ENCODE data around the gene EDRF1.
"Not testable (repeated sequence)": the region's sequence is repeated elsewhere in the genome, so short reads cannot be mapped to it uniquely, and the experiment has no call there.

The EDRF1 gene

GRCh38 chr10:125707541-125708468, 11.7 kb upstream of the EDRF1 start:
- DNase-seq (ENCODE audit: low read depth, low spot score): no peak

DNA sequence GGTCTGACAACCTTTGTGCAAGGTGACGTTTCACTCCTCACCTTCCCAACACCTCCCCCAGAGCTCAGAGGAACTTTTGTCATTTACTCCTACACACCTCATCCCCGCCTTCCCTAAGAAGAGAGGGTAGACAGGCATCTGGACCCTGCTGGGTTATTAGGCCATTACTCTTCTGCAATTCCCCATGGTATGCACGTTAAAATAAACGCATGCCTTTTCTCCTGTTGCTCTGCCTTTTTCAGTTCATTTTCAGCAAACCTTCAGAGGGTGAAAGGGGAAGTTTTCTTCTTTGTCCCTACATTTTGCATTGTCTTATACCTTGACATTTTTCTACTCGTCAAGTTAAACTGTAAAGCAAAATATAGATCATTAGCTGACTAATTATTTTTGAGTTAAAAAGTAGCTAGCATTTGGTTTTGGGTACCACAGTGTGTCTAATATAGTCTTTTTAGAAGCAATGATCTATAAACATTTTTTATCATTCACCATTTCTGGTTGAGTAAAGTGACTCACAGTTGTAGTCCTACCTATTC, 10.5 kb upstream of the EDRF1 start:
- DNase-seq (ENCODE audit: low read depth, low spot score): no peak

DNA sequence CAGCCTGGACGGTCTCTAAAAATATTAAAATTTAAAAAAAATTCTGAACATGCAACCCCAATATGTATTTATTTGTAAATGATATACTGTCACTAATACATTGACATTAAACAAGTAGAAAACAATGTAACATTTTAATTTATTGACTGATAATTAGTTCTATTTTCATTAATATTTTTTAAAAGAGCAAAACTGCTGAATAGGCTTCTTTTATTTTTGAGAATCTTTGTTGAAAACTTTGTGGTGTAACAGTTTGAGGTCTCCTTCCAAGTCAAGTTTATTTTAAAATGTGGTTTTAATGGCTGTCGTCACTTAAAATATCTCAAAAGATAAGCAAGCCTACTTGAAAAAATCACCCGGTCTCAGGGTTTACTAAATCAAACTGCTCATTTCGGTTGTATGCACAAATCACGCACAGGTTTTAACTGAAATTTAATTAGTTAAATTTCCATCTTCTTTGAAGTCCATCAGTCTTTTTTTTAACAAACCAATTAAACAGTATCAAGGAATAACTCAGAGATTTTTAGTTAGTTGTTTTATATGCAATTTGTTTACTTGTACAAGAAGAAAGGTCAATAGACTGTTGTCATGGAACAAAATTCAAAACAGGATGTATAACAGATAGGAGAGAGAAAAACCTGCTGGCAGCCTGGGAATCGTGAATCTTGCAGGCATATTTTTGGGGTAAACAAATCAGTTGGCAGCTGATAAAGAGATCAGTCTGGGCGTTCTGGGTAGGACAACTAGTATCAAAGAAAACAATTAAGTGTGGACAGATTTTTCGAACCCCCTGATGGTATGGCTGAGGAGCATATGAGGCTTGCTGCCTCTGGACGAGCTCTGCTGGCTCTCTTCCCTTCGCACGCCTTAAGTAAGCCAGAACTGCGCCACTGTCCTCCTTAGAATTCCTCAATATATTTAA, 9.7 kb upstream of the EDRF1 start:
- DNase-seq (ENCODE audit: low read depth, low spot score): no peak

GRCh38 chr10:125711110-125711750, 8.3 kb upstream of the EDRF1 start:
- no peak for DNase-seq (ENCODE audit: low read depth, low spot score)

DNA sequence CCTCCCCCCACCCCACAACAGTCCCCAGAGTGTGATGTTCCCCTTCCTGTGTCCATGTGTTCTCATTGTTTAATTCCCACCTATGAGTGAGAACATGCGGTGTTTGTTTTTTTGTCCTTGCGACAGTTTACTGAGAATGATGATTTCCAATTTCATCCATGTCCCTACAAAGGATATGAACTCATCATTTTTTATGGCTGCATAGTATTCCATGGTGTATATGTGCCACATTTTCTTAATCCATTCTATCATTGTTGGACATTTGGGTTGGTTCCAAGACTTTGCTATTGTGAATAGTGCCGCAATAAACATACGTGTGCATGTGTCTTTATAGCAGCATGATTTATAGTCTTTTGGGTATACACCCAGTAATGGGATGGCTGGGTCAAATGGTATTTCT, 4.8 kb upstream of the EDRF1 start:
- DNase-seq (ENCODE audit: low read depth, low spot score): not testable (repeated sequence)

DNA sequence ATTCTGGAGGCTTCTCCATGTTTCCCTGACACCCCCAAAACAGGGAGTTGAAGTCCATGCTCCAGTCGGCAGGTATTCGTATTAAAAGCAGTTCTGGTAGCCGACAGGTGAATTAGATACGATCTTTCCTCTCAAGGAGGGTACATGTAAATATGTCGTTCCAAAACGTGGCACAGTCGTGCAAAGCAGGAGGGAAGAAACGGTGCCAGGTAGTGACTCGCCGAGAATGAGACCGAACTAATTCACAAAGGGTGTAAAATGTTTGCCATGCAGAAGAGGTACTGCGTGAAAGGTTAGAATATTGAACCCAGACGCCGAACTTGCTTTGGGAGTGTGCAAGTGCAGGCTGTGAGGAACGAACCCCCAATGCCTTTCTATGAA, 483 bp downstream of the EDRF1 start:
- DNase-seq (ENCODE audit: low read depth, low spot score): no peak

DNA sequence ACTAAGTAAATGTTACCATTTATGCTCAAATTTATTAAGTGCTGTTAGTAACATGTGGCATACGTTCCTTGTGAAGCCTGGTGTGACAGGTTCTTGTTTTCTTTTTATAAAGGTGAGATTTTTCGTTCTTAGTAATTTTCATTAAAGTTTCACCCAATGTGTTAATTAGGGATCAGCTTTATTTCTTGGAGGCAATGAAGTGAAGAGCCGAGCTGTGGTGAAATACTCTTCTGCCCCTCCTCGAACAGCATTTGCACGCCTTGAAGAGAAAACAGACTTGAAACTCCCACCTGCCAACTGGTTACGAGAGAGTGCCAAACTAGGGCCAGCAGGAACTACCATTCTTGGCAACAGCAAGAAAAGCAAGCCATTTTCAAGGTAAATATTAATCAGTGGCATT, 1.5 kb downstream of the EDRF1 start:
- DNase-seq (ENCODE audit: low read depth, low spot score): no peak

DNA sequence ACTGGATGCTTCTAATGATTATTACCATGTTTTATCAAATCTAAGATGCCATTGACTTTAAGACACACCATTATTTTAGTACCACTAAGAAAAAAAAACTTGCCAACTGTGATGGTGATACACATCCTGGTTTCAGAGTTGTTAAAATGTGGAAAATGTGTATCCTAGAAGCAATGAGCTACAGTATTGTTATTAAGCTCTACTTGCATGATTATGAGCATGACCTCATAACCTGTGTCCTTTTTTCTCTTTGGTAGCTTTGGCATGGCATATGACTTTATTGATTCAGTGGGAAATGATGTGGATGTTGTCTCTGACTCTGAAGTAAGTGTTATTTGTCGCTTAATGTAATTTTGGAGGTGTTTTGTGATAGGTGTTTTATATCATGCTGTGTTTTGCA, 3.3 kb downstream of the EDRF1 start:
- DNase-seq (ENCODE audit: low read depth, low spot score): no peak

GRCh38 chr10:125726914-125727313, 7.4 kb downstream of the EDRF1 start:
- no peak for DNase-seq (ENCODE audit: low read depth, low spot score)

- no peak for DNase-seq (ENCODE audit: low read depth, low spot score)
These were observed 7.9 kb downstream of the EDRF1 start for GRCh38 chr10:125727436-125727835.

DNA sequence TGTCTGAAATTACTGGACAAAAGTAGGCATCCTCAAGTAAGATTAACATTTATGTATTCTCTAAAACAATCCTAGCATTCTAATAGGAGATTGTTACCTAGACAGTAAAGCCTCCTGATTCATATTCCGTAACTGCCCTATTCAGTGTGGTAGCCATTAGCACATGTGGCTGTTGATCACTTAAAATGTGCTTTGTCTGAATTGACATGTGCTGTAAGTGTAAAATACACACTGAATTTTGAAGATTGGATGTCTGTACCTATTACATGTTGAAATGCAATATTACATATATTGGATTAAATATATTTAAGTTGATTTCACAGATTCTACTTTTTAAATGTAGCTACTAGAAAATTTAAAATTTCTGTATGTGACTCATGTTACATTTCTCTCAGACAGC, 14.6 kb downstream of the EDRF1 start:
- no peak for DNase-seq (ENCODE audit: low read depth, low spot score)

DNA sequence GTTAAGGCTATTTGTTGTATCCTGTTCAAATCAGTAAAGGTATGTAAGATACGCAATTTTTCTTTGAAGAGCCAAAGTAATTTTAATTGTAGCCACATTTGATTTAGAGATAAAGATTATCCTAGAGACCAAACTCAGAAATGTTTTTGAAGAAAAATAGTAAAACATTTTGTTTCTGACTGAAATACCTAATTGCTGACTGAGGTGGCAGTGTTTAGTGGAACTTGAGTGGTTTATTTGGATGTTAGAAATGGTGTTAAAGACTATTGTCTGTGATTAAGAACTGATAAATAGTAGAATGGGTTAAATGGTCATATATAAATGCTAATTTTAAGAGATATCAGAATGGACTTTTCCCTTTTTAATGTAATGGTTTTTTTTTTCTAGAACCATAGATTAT, 15.3 kb downstream of the EDRF1 start:
- DNase-seq (ENCODE audit: low read depth, low spot score): no peak

GRCh38 chr10:125738206-125738605, 18.7 kb downstream of the EDRF1 start:
- DNase-seq (ENCODE audit: low read depth, low spot score): no peak

DNA sequence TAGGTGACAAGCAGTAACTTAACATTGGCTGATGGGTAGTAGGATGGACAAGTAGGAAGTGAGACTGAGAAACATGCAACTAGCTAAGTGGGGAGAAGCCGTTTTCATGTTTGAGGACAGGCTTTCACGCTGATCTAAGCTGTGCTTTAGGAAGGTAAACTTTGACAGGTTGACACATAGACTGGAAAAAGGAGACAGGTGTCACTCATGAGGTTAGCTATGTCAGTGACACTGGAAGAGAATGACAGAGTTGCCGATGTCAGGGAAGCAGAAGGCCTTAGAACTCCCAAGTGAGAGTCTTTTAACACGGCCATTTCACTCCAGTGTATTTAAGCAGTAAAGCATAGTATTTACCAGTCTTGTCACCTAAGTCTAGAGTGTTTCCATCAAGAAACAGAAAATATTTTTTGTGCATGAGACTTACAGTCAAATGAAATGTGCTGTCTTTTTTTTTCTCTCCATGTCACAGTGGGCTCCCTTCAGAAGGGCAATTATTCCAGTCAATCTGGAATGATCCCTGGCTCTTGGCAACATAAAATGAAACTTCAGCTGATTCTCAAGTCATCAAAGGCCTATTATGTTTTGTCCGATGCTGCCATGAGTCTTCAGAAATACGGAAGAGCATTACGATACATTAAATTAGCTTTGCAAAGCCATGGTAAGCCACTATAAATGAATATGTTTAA, 20.6 kb downstream of the EDRF1 start:
- no peak for DNase-seq (ENCODE audit: low read depth, low spot score)

- no peak for DNase-seq (ENCODE audit: low read depth, low spot score)
These were observed 23.0 kb downstream of the EDRF1 start for GRCh38 chr10:125742465-125742864.

DNA sequence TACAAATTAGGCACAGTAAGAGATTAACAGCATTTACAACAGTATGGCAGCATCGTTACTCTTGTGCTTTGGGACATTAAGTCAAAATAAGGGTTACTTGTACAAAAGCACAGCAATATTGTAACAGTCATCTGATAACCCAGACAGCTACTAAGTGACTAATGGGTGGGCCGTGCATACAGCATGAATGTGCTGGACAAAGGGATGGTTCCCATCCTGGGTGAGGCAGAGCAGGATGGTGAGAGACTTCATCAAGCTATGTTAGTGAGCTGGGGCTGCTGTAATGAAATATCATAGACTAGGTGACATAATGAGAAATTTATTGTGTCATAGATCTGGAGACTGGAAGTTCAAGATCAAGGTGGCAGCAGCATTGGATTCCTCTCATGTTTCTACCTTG, 25.4 kb downstream of the EDRF1 start:
- no peak for DNase-seq (ENCODE audit: low read depth, low spot score)

DNA sequence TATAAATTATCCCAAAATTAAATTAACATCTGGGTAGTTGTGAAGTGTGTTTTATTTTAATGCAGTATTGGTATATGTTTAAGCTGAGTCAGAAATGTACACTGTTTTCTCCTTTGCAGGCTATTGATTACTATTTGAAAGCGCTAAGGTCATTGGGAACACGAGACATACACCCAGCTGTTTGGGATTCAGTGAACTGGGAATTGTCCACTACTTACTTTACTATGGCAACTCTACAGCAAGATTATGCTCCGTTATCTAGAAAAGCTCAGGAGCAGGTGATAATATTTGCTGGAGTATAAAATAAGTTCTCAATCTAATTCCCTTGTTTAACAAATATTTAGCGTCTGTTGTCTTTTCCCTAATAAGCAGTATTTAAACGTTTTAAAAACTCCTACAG, 27.9 kb downstream of the EDRF1 start:
- no peak for DNase-seq (ENCODE audit: low read depth, low spot score)

DNA sequence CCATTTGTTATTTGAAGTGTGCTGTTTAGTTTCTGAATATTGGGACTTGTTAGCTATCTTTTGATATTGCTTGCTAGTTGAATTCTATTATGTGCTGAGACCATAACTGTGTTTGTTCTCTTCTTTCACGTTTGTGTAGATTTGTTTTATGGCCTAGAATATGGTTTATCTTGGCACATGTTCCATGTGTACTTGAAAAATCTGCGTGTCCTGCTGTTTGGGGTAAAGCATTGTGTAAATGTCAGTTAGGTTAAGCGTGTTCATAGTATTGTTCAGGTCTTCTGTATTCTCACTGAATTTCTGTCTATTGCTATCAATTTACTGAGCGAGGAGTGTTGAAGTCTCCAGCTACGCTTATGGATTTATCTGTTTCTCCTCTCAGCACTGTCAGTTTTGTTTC, 36.7 kb downstream of the EDRF1 start:
- no peak for DNase-seq (ENCODE audit: low read depth, low spot score)

DNA sequence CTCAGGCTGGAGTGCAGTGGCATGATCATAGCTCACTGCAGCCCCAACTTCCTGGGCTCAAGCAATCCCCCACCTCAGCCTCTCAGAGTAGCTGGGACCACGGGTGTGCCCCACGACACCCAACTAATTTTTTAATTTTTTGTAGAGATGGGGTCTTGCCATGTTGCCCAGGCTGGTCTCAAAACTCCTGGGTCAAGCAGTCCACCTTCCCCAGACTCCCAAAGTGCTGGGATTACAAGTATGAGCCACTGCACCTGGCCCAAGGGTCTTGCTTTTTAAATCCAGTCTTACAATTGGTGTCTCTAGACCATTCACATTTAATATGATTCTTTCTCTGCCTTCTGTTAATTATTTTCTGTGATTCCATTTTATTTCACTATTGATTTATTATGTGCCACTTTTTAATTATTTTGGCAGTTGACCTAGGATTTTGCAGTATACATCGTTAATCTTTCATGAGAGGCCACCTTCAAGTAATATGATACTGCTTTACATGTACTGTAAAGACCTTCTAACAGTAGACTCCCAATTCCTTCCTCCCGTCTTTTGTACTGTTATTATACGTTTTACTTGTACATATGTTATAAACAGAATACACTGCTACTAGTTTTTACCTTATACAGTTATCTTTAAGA, 37.5 kb downstream of the EDRF1 start:
- no peak for DNase-seq (ENCODE audit: low read depth, low spot score)

- no peak for DNase-seq (ENCODE audit: low read depth, low spot score)
These were observed 38.2 kb downstream of the EDRF1 start for GRCh38 chr10:125757742-125758141.

DNA sequence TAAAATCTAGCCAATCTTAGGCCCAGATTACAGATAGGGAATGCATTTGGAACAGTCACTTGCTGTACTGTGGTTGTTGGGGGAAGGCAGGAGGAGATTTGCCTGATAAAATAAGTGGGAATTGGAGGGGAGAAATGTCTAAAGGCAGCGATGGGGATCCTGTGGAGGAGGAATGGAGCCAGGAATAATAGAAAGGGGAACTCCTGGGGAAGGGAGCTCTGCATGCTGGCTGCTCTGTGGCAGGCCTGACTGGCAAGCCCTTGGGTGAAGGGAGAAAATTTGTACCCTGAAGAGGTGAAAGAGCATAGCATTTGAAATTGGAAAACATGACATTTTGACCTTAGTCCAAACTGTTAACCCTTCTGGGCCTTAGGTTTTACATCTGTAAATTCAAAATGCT, 42.5 kb downstream of the EDRF1 start:
- no peak for DNase-seq (ENCODE audit: low read depth, low spot score)

All from activated naive CD8-positive, alpha-beta T cell treated with anti-CD3 and anti-CD28 coated beads, Interleukin-2, amount 50 U/mL, for 16 hours (primary cell).